Loucy (cell line): ENCODE results near the gene PRPF40B.

Source experiments
- CTCF ChIP-seq: fragments of 200-600 bp; sonication (generic); conservative IDR thresholded peaks from 2 replicates; pipeline ENCODE4 v1.5.1; 2014; ENCODE audit warnings: mild to moderate bottlenecking, antibody characterized with exemption, low read length
- EZH2phosphoT487 ChIP-seq: fragments of 200-600 bp; IDR thresholded peaks from 2 replicates; pipeline ENCODE4 v1.6.1; 2018; ENCODE audit warnings: antibody characterized with exemption, mild to moderate bottlenecking, moderate library complexity, borderline replicate concordance

DNA sequence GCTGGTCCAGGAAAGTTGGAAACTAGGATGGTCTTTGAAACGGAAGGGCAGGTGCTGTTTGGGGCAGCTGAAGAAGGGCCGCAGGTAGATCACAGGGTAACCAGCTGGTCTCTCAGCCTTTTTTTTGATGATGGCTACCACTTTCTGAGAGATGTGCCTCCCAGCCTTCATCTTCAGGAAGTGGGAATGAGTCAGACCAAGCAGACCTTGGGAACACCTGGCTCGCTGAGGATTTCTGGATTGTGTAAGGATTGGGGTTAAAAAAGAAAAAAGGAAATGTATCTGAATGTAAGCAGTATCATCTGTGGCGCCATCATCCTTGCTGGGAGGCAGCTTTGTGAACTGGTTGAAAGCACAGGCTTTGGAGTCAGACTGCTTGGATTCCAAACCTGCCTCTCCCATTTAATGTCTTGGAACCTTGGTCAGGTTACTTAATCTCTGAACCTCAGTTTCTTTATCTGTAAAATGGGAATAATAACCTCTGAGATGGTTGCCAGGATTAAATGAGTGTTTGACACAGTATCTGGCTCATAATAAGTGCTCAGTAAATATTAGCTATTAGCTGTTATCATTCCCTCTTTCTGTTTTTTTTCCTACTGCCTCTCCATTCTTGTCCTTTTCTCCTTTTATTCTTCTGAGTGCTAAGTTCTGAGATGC is 1.7 kb downstream of the PRPF40B start:
- TF ChIP-seq CTCF (no peak), EZH2phosphoT487 (no peak)
